ENCODE data around the gene HRH3. TPM values are rescaled to one million over a fixed set of nuclear protein-coding genes. Genes with fewer than 3 reads are reported as not detected.

Gene HRH3
- total RNA-seq, 1 donor from 2014 or later, result not detected

- Histone ChIP-seq H3K4me3 (ENCODE audit: low read depth, low read length) (no peak overlapping the region), H3K36me3 (ENCODE audit: control insufficient read depth, insufficient read depth, low read length) (no peaks in the 10 kb centered on the region), H3K27me3 (ENCODE audit: control insufficient read depth, insufficient read depth, low read length) (peaks cover 47% of the 10 kb centered on the region)
- DNase-seq (ENCODE audit: low read depth), result no peak
- no peak for TF ChIP-seq CTCF (IDR thresholded peaks at IDR 0.05; ENCODE audit: insufficient read depth, low read length, poor library complexity, severe bottlenecking)
Observed at GRCh38 chr20:62228982-62229545, 9.0 kb upstream of the HRH3 start.

- no peak overlapping the region for H3K4me3 ChIP-seq (ENCODE audit: low read depth, low read length)
- TF ChIP-seq CTCF (IDR thresholded peaks at IDR 0.05; ENCODE audit: insufficient read depth, low read length, poor library complexity, severe bottlenecking), result no peak
- DNase-seq (ENCODE audit: low read depth), result no peak
- H3K27me3 ChIP-seq (ENCODE audit: control insufficient read depth, insufficient read depth, low read length), result peaks cover 55% of the 10 kb centered on the region
- no peaks in the 10 kb centered on the region for H3K36me3 ChIP-seq (ENCODE audit: control insufficient read depth, insufficient read depth, low read length)
Observed at GRCh38 chr20:62227977-62228958, 8.2 kb upstream of the HRH3 start.

DNA sequence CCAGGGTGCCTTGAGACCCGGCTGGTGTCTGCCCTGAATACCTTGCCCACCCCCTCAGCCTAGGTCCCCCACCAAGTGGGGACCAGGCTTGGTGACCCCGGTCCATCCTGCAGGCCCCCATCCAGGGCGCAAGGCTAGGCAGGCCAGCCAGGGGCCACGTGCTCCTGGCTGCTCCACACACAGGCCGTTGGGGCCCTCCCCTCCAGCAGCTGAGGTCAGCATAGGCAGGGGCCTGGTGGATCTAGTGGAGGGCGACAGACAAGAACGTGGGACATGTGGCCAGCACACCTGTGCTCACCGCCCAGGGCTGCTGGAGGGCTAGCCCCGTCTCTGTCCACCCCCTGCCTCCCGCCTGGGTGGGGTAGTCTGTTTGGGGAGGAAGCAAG, 7.5 kb upstream of the HRH3 start:
- no peak for TF ChIP-seq CTCF (IDR thresholded peaks at IDR 0.05; ENCODE audit: insufficient read depth, low read length, poor library complexity, severe bottlenecking)
- Histone ChIP-seq H3K36me3 (ENCODE audit: control insufficient read depth, insufficient read depth, low read length) (no peaks in the 10 kb centered on the region), H3K27me3 (ENCODE audit: control insufficient read depth, insufficient read depth, low read length) (peaks cover 62% of the 10 kb centered on the region), H3K4me3 (ENCODE audit: low read depth, low read length) (no peak overlapping the region)
- DNase-seq (ENCODE audit: low read depth), result no peak

GRCh38 chr20:62226707-62227590, 6.9 kb upstream of the HRH3 start:
- Histone ChIP-seq H3K27me3 (ENCODE audit: control insufficient read depth, insufficient read depth, low read length) (peaks cover 66% of the 10 kb centered on the region), H3K36me3 (ENCODE audit: control insufficient read depth, insufficient read depth, low read length) (no peaks in the 10 kb centered on the region), H3K4me3 (ENCODE audit: low read depth, low read length) (no peak overlapping the region)
- no peak for TF ChIP-seq CTCF (IDR thresholded peaks at IDR 0.05; ENCODE audit: insufficient read depth, low read length, poor library complexity, severe bottlenecking)
- no peak for DNase-seq (ENCODE audit: low read depth)

GRCh38 chr20:62225820-62226635, 6.0 kb upstream of the HRH3 start:
- H3K4me3 ChIP-seq (ENCODE audit: low read depth, low read length), result no peak overlapping the region
- H3K27me3 ChIP-seq (ENCODE audit: control insufficient read depth, insufficient read depth, low read length), result peaks cover 75% of the 10 kb centered on the region
- H3K36me3 ChIP-seq (ENCODE audit: control insufficient read depth, insufficient read depth, low read length), result no peaks in the 10 kb centered on the region
- no peak for TF ChIP-seq CTCF (IDR thresholded peaks at IDR 0.05; ENCODE audit: insufficient read depth, low read length, poor library complexity, severe bottlenecking)
- no peak for DNase-seq (ENCODE audit: low read depth)

Measured in kidney epithelial cell (primary cell).